Sigmoid colon (tissue), 4 donors: Measurements from ENCODE around the gene RACK1.

ENCODE experiments used
- CTCF ChIP-seq, 4 experiments: fragments of 450-650 bp in 3 of 4; fragments of 200-600 bp in 1 of 4; IDR thresholded peaks; one replicate each; pipeline ENCODE4 v1.5.1; 2016 to 2019; ENCODE audit warnings: antibody characterized with exemption in 4 of 4, mild to moderate bottlenecking in 3 of 4, moderate library complexity in 2 of 4
- POLR2A ChIP-seq, 2 donors: fragments of 450-650 bp; IDR thresholded peaks; one replicate each; pipeline ENCODE4 v1.6.1; 2016; ENCODE audit warnings: antibody characterized with exemption in 2 of 2, mild to moderate bottlenecking in 2 of 2, moderate library complexity in 2 of 2
- POLR2AphosphoS5 ChIP-seq, 4 donors: sonication (generic); formaldehyde crosslinking; IDR thresholded peaks; one replicate each; pipeline ENCODE4 v1.6.1; 2017; ENCODE audit warnings: antibody characterized with exemption in 4 of 4

GRCh38 chr5:181255836-181256578, 12.3 kb upstream of the RACK1 start:
- TF ChIP-seq CTCF (IDR thresholded peaks at IDR 0.05) (no peak), POLR2AphosphoS5 (IDR thresholded peaks at IDR 0.05) (no peak), POLR2A (IDR thresholded peaks at IDR 0.05) (no peak)
